ENCODE data around the gene PADI2. TPM values are rescaled to one million over a fixed set of nuclear protein-coding genes. Genes with fewer than 3 reads are reported as not detected.

PADI2 gene
- total and polyA plus RNA-seq, 2 experiments from 2014 or later: 1.7 to 4.3 TPM

GRCh38 chr1:17031436-17031835 lies 87.8 kb downstream of the PADI2 start (continued):
- TF ChIP-seq ZNF462 (CRISPR knock-in tag; IDR thresholded peaks at IDR 0.05) (no peak), STAT1 (IDR thresholded peaks at IDR 0.05; ENCODE audit: unreplicated experiment) (no peak), REST (IDR thresholded peaks at IDR 0.05; ENCODE audit: unreplicated experiment) (no peak)

- Histone ChIP-seq H3K27me3 (ENCODE audit: insufficient read depth) (no peaks in the 10 kb centered on the region), H3K9me2 (ENCODE audit: insufficient read depth) (no peaks in the 10 kb centered on the region), H2AFZ (no peak overlapping the region), H3K27ac (ENCODE audit: low read depth) (peak overlapping the region; percentile 59; the same call in 1 of the 2 replicates), H3K4me2 (no peak overlapping the region), H4K20me1 (replicated peaks; ENCODE audit: insufficient read depth) (peaks cover 2% of the 10 kb centered on the region; the same call in 1 of the 2 replicates), H3K4me1 (ENCODE audit: insufficient read depth) (peaks cover under 1% of the 10 kb centered on the region; the same call in 1 of the 2 replicates), H3K4me3 (no peak overlapping the region), H3K79me2 (replicated peaks; ENCODE audit: insufficient read depth) (peaks cover 4% of the 10 kb centered on the region; the same call in 1 of the 2 replicates), H3K36me3 (ENCODE audit: insufficient read depth) (peaks cover 24% of the 10 kb centered on the region), H3F3A (replicated peaks; ENCODE audit: low read depth) (peaks cover 9% of the 10 kb centered on the region; the same call in 1 of the 2 replicates)
- no peaks in the 10 kb centered on the region for H3K27me3 Mint-ChIP-seq (ENCODE audit: insufficient read depth, low read depth, poor library complexity)
- H3K9me3 Mint-ChIP-seq: no peaks in the 10 kb centered on the region
- H3K4me3 Mint-ChIP-seq: no peak overlapping the region
- TF ChIP-seq NANOG (IDR thresholded peaks at IDR 0.05; ENCODE audit: borderline replicate concordance) (no peak), STAT1 (IDR thresholded peaks at IDR 0.05; ENCODE audit: unreplicated experiment) (no peak), EZH2phosphoT487 (IDR thresholded peaks at IDR 0.05; ENCODE audit: unreplicated experiment) (no peak), JUNB (IDR thresholded peaks at IDR 0.05; ENCODE audit: unreplicated experiment) (no peak), ZNF114 (CRISPR knock-in tag; IDR thresholded peaks at IDR 0.05) (no peak), EZH2 (IDR thresholded peaks at IDR 0.05; ENCODE audit: low read depth, unreplicated experiment) (no peak), CTCF (conservative IDR thresholded peaks at IDR 0.05; ENCODE audit: low read depth in 2 of 2) (no peak), CREB1 (CRISPR knock-in tag; IDR thresholded peaks at IDR 0.05; ENCODE audit: low read depth) (no peak), POLR2AphosphoS5 (IDR thresholded peaks at IDR 0.05; ENCODE audit: low read depth) (no peak), ETS1 (IDR thresholded peaks at IDR 0.05) (no peak)
- DNase-seq (ENCODE audit: low spot score) (no peak), ATAC-seq (no peak)
- no peak overlapping the region for H3K27ac Mint-ChIP-seq
- H3K4me1 Mint-ChIP-seq: no peaks in the 10 kb centered on the region
- H3K36me3 Mint-ChIP-seq (ENCODE audit: low read depth): peaks cover 34% of the 10 kb centered on the region
These were observed 89.0 kb downstream of the PADI2 start for GRCh38 chr1:17030206-17030605.
